NCI-H128 (cell line): ENCODE measurements around the gene ATRAID.

Source experiments
- DNase-seq: peaks from one replicate; lab custom pipeline; 2025; ENCODE audit not compliant: unreplicated experiment; lab: John Stamatoyannopoulos, UW

ATRAID gene

DNA sequence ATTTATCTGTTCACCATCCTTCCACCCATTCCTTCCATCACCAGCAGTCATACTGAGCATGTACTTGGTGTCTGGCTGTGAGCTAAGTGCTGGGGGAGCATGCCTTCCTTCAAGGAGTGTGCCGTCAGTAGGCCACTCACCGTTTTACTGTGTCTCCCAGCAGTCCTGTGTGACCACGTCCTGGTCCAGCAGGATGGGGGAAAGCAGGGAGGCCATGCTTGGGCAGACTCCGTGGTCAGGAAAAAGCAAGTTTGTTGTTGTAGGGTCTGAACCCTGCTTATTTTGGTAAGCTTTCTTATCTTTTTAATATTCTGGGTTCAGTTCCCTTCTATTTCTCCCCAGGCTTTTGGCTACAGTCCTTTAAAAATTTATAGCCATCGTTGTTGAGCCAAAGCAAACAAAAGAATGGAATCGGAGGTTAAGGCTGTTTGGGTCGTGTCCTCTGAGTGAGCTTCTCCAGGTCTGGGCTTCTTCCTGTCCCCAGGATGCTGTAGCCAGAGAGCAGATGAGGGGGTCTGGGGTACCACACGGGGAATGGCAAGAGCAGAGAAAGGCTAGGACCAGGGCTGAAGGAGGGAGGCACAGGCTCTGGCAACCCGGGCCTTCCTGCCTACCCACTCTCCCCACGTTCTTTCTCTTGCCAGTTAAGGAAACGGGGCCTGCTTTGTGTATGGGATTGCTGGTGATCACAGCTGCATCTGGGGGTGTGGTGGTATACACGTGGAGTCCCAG lies 37.5 kb downstream of the ATRAID start:
- no peak for DNase-seq

DNA sequence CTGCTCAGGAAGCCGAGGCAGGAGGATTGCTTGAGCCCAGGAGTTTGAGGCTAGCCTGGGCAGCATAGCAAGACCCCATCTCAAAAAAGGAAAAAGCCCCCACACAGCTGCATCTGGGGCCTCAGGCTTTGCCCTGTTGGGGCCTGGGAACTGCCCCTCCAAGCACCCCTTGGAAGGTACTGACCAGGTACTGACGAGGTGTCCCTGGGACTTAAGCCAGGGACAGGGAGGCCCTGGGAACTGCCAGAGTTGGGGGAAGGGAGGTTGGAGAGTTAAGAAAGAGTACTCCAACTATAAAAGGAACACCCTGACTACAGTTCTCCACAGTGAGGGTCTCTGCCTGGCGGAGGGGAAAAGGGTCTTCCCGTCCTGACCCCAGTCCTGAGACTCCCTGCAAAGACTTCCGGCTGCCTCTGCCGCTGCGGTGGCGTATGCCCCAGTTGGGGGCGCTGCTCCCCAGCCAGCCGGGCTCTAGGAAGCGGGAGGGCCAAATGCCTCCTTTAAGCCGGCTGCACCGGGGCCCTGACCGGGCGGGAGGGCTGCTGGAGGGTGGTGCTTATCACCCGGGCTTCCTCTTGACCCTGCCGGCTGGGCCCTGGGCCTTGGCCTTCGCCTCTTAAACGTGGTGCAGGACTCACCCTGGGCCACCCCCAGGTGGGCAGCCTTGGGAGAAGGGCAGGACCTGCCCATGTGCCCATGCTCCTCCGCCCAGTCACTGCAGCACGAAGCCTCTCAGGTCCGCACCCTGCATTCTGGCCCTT lies 38.2 kb downstream of the ATRAID start:
- DNase-seq: no peak

DNA sequence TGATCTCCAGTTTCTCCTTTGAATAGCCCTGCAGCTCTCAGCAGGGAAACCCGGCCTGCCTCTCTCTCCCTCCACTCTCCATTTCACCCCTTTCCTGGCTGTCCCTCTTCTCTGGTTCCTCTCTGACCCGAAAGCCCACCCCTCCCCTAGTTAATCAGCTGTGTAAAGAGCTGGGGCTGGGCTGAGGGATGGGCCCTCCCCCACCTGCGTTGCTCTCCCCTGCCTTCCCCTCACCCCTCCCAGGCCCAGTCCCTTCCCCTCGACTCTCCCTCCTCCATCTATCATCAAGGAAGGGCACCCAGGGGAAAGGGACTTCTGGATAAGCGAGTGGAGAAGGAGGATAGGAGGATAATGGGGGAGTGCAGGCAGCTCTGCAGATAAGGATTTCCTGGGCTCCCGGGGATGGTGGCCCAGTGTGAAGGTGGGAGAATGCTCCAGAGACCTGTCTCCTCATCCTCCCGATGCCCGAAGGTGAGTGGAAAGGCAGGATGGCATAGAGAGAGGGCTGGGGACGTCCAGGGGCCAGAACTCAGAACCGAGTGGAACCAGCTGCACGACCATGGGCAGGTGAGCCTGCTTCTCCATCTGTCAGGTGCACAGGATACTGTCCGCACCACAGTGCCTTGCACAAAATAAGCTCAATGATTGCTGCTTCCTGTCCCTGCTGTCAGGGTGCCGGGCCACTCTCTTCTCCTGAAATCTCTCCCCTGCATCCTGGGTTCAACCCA lies 39.0 kb downstream of the ATRAID start:
- DNase-seq: no peak

GRCh38 chr2:27251766-27252165 lies 39.9 kb downstream of the ATRAID start:
- DNase-seq: no peak

GRCh38 chr2:27255187-27255586 lies 43.3 kb downstream of the ATRAID start:
- DNase-seq: no peak

DNA sequence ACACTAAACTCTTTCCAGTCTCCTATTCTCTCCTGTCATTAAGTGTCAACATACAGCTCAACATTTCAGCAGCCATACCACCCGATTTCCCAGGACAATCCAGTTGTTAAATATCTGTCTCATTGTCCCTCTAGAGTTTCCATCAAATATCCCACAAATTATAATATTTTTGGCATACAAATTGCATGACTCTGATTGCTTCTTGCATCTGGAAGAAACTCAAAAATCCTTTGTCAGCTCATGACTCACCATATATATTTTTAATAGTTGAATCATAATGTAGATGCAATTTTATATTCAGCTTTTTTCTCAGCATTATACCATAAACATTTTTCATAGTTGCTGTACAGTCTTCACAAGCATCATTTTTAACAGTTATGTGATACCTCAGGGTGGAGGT lies 43.8 kb downstream of the ATRAID start:
- no peak for DNase-seq

- no peak for DNase-seq
Measured at GRCh38 chr2:27256855-27257454, 45.1 kb downstream of the ATRAID start.

DNA sequence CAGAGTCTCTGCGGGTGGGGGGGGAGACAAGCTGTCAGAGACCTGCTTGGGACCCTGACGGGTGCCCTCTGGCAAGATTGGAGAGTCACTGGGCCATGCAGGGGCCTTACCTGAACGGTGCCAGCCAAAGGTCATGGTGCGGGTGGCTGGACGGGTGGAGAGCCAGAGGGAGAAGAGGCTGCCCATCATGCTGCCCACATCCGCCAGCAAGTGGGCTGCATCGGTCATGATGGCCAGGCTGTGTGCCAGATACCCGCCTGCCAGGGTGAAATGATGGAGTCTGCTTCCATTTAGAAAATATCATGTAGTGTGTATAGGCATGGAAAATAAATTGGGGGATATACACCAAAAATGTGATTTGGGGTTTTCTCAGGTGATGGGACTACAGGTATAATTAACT lies 46.2 kb downstream of the ATRAID start:
- DNase-seq: no peak

DNA sequence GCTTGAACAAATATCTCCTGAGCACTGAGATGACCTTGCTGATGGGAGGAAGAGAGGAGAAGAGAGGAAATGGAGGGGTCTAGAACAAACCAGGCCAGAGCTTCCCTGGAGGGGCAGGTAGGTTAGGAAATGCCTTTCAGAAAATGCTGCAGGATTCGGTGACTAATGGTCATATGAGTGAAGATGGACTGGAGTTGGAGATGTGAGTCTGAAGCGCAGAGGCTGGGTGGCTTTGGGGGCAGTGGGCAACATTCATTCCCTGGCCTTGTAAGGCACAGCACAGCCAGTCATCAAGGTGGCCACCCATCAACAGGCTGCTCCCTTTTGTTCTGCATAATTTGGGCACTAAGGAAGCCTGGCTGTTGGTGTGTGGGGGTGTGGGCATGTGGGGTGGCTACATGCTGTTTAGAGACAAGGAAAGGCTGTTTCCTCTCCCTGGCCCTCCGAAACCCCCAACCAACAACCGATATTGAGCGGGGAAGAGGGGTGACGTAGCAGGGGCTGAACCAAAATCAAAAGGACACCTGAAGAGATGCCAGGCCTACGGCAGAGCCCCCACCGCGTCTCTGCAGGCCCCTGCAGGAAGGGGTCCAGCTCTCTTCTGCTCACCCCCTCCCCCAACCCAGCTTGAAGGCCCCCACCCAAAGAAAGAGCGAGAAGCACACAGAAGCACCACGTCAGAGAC lies 49.5 kb downstream of the ATRAID start:
- no peak for DNase-seq

GRCh38 chr2:27261926-27262298 lies 50.1 kb downstream of the ATRAID start:
- DNase-seq: no peak

- DNase-seq: no peak
Measured at GRCh38 chr2:27262379-27263286, 50.8 kb downstream of the ATRAID start, which contains the start of gene SLC30A3. TSS of gene SLC30A3 (minus strand) at chr2:27263047. CDS start at chr2:27262906, 141 bp downstream.

DNA sequence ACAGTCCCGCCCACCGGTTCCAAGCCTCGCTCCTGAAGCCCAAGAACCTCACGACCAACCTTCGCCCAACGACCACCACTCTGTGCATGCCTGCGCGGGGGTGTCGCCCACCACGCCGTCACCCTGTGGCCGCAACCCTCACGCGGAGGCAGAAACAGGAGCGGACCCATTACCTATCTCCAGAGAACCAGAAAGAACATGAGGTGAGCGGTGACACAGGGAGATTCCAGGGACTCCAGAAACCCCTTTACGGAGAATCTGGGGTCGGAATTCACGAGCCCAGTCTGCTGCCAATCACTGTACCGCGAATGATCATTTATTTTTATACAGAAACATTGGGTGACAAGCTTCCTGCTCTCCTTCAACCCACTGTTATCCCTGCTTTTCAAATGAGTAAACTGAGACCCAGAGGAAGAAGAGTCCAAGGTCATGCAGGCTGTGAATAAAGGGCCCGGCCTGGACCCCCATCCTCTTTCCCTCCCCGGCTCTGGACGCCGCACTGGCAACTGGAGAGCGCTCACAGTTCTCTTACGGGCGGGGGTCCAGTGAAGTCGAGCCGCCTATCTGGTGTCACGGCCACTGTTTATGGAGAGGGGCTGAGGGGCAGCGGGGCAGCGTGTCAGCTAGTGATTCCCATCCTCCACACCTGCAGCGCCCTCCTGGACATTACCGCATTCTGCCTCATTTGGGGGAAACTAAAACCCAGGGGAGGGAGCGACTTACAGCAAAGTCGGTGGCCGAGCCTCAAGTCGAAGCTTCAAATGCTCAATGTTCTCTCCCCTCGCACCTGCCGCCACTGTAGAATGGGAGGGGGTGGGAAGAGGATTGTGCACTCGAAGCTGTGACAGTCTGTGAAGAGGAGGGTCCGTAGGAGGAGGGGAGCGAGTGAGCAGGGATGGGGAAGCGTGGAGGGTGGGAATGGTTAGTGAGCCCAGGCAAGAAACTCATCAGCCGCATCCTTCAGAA lies 51.7 kb downstream of the ATRAID start:
- no peak for DNase-seq

DNA sequence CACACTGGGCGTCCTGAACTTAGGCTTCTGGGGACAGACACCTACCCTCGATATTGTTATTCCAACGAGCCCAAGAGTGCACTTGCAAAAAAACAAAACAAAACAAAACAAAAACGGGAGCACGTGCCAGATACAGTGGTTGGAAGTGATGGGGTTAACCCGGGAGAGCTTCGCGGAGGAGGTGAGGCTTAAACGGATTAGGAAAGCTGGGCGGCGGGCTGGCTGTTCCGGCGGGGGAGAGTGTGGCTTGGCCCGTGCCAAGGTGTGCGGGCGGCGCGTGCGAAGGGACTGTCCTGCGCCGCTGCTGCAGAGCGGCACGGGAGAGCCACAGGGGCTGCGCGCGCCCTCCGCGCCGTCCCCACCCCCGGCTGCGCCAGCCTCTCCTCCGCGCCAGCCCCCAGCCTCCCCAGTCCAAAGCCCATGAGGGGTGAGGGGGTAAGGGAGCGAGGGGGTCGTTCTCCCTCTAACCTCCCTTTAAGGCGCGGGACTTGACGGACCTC lies 52.5 kb downstream of the ATRAID start:
- no peak for DNase-seq

DNA sequence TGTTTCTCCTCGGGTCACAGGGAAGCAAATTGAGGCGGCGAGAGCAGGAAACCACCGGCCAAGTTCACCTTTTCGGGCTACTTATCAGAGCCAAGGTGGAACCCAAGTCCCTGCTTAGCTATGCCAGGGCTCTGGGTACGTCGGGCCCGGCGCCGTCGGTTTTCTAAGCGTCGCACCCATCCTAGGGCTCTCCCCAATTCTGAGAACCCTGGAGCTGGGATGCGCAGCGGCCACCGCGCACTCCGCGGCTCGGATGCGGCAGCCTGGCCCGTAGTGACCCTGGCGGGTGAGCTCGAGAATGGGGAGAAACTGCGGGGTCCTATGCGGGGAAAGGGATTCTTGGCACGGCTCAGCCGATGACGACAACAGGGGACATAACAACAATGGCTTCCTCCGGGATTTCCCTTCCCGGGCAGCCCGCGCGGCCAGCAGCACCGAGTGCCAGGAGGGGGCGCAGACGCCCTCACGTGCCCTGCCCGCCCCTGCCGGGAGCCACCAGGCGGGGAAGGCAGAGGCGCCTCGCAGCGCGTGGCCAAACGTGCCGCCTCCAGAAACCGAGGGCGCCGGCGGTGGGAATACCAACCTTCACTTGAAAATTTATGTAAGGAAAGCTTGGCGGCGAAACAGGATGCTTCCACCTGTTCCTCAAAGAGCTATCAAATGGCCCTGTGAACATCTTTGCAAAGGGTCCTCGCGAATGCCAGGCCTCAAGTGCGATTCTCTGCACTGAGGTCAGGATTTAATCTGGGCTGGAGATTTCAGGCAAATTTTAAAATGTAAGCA lies 53.1 kb downstream of the ATRAID start:
- peak; percentile 40 for DNase-seq

DNA sequence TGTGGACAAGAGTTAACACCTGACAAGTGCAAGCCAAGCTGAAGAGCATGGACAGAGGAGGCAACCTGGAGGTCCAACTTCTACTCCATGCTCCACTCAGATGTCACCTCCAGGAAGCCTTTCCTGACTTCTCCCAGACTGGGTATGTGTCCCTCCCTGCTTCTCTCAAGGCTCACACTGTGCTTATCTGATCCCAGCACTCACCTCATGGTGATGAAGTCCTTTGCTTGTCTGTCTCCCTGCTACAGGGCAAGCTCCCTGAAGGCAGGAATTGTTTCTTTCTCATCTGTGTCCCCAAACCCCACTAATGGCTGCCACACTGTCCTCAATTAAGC lies 53.7 kb downstream of the ATRAID start:
- DNase-seq: no peak
